ENCODE measurements around the gene PLCH1.

The PLCH1 gene

GRCh38 chr3:155391551-155391958 is 353.3 kb downstream of the PLCH1 start:
- no peak overlapping the region for H3K27ac ChIP-seq
- no peaks in the 10 kb centered on the region for H3K27me3 ChIP-seq (replicated peaks)
- no peak for TF ChIP-seq CTCF (IDR thresholded peaks at IDR 0.05; ENCODE audit: low read depth, low read length, missing control alignments)
- peak; percentile 3 for DNase-seq
- in situ Hi-C loops (cut with HindIII; ENCODE audit: low pct_ligation_motif_present, low sequenced_read_pairs), result loop anchor here (25.0 kb wide), 1 partner anchor 321 kb away; no protein-coding TSS in a partner anchor
- H3K36me3 ChIP-seq (replicated peaks), result no peaks in the 10 kb centered on the region
- H3K4me3 ChIP-seq (ENCODE audit: low read depth, low read length), result no peak overlapping the region

GRCh38 chr3:155391104-155391503 is 353.8 kb downstream of the PLCH1 start:
- H3K27me3 ChIP-seq (replicated peaks), result no peaks in the 10 kb centered on the region
- H3K4me3 ChIP-seq (ENCODE audit: low read depth, low read length), result no peak overlapping the region
- in situ Hi-C loops (cut with HindIII; ENCODE audit: low pct_ligation_motif_present, low sequenced_read_pairs), result loop anchor here (25.0 kb wide), 1 partner anchor 321 kb away; no protein-coding TSS in a partner anchor
- no peak overlapping the region for H3K27ac ChIP-seq
- no peak for DNase-seq
- H3K36me3 ChIP-seq (replicated peaks), result no peaks in the 10 kb centered on the region
- TF ChIP-seq CTCF (IDR thresholded peaks at IDR 0.05; ENCODE audit: low read depth, low read length, missing control alignments), result no peak

- DNase-seq, result no peak
- no peak for TF ChIP-seq CTCF (IDR thresholded peaks at IDR 0.05; ENCODE audit: low read depth, low read length, missing control alignments)
- Histone ChIP-seq H3K27me3 (replicated peaks) (no peaks in the 10 kb centered on the region), H3K36me3 (replicated peaks) (no peaks in the 10 kb centered on the region), H3K27ac (no peak overlapping the region), H3K4me3 (ENCODE audit: low read depth, low read length) (no peak overlapping the region)
- in situ Hi-C loops (cut with HindIII; ENCODE audit: low pct_ligation_motif_present, low sequenced_read_pairs), result loop anchor here (25.0 kb wide), 1 partner anchor 322 kb away; no protein-coding TSS in a partner anchor
These were observed 354.5 kb downstream of the PLCH1 start for GRCh38 chr3:155390351-155390750.

GRCh38 chr3:155388417-155388816 is 356.5 kb downstream of the PLCH1 start:
- Histone ChIP-seq H3K27ac (no peak overlapping the region), H3K4me3 (ENCODE audit: low read depth, low read length) (no peak overlapping the region), H3K27me3 (replicated peaks) (no peaks in the 10 kb centered on the region), H3K36me3 (replicated peaks) (no peaks in the 10 kb centered on the region)
- in situ Hi-C loops (cut with HindIII; ENCODE audit: low pct_ligation_motif_present, low sequenced_read_pairs), result loop anchor here (25.0 kb wide), 1 partner anchor 324 kb away; no protein-coding TSS in a partner anchor
- no peak for TF ChIP-seq CTCF (IDR thresholded peaks at IDR 0.05; ENCODE audit: low read depth, low read length, missing control alignments)
- no peak for DNase-seq

- in situ Hi-C loops (cut with HindIII; ENCODE audit: low pct_ligation_motif_present, low sequenced_read_pairs), result loop anchor here (25.0 kb wide), 1 partner anchor 325 kb away; no protein-coding TSS in a partner anchor
- no peak overlapping the region for H3K4me3 ChIP-seq (ENCODE audit: low read depth, low read length)
These were observed 357.3 kb downstream of the PLCH1 start for GRCh38 chr3:155387571-155387970.

More at GRCh38 chr3:155387571-155387970, 357.3 kb downstream of the PLCH1 start:
- Histone ChIP-seq H3K27me3 (replicated peaks) (no peaks in the 10 kb centered on the region), H3K36me3 (replicated peaks) (no peaks in the 10 kb centered on the region), H3K27ac (no peak overlapping the region)
- no peak for TF ChIP-seq CTCF (IDR thresholded peaks at IDR 0.05; ENCODE audit: low read depth, low read length, missing control alignments)
- no peak for DNase-seq

Data from brain microvascular endothelial cell (primary cell).